H1 (cell line): Measurements from ENCODE around the gene EXOC6. TPM values are rescaled to one million over a fixed set of nuclear protein-coding genes. Genes with fewer than 3 reads are reported as not detected.

Experiments
- CTCF ChIA-PET: fragments of 300-600 bp; sonication (Branson Sonifier 250); formaldehyde crosslinking; loops from one replicate; lab custom pipeline; 2021; ENCODE audit not compliant: partially characterized antibody; lab: Charles Lee
- POLR2A ChIA-PET: fragments of 300-600 bp; sonication (Branson Sonifier 250); formaldehyde crosslinking; loops from one replicate; lab custom pipeline; 2021; ENCODE audit warnings: inconsistent platforms; ENCODE audit not compliant: partially characterized antibody; lab: Charles Lee
- DNase-seq, 2 experiments: peaks; one replicate each; pipeline versions ENCODE4 v3.0.0 to v3.0.0-alpha.2; 2010 to 2022; ENCODE audit warnings: low spot score in 2 of 2, low read depth in 1 of 2, mixed read lengths in 1 of 2
- FAIRE-seq: peaks from 2 replicates; lab custom pipeline; 2011; peaks lifted over from hg19 to GRCh38; lab: Jason Lieb, UNC
- H2AFZ ChIP-seq: 2 replicates; pipeline ENCODE4 v1.8.1; 2012; ENCODE audit warnings: low read length, inconsistent platforms
- H2AK5ac ChIP-seq: 2 replicates; pipeline ENCODE4 v1.6.1; 2013; ENCODE audit warnings: low read depth, low read length
- H2BK120ac ChIP-seq: replicated peaks from 2 replicates; pipeline ENCODE3; 2013; ENCODE audit warnings: low read depth, low read length, inconsistent platforms
- H2BK12ac ChIP-seq: 2 replicates; pipeline ENCODE4 v1.6.1; 2013; ENCODE audit warnings: low read depth, low read length
- H2BK15ac ChIP-seq: 2 replicates; pipeline ENCODE4 v1.6.1; 2013; ENCODE audit warnings: low read length
- H2BK20ac ChIP-seq: 2 replicates; pipeline ENCODE4 v1.6.1; 2013; ENCODE audit warnings: low read length
- H2BK5ac ChIP-seq: 2 replicates; pipeline ENCODE4 v1.6.1; 2013; ENCODE audit warnings: low read depth, low read length
- H3K14ac ChIP-seq: 2 replicates; pipeline ENCODE4 v1.6.1; 2013; ENCODE audit warnings: inconsistent platforms; ENCODE audit not compliant: insufficient read length
- H3K18ac ChIP-seq: 2 replicates; pipeline ENCODE4 v1.6.1; 2013; ENCODE audit warnings: low read length; ENCODE audit errors: extremely low read depth
- H3K23ac ChIP-seq: 2 replicates; pipeline ENCODE4 v1.6.1; 2013; ENCODE audit warnings: inconsistent platforms; ENCODE audit not compliant: insufficient read length
- H3K23me2 ChIP-seq: 2 replicates; pipeline ENCODE4 v1.6.1; 2013; ENCODE audit warnings: low read depth, low read length
- H3K27ac ChIP-seq: 2 replicates; pipeline ENCODE4 v1.6.1; 2011; ENCODE audit warnings: low read depth, low read length, inconsistent platforms
- H3K27me3 ChIP-seq, 4 experiments: replicated peaks in 1 of 4; 1 replicate in 1 of 4; 2 replicates in 3 of 4; pipeline versions ENCODE4 v1.6.1 to v1.8.1; 2011 to 2013; ENCODE audit warnings: low read length in 3 of 4, mild to moderate bottlenecking in 3 of 4, inconsistent platforms in 2 of 4, mixed read lengths in 2 of 4, moderate library complexity in 1 of 4; ENCODE audit not compliant: control insufficient read depth in 3 of 4, insufficient read depth in 3 of 4; ENCODE audit errors: extremely low read depth in 1 of 4
- H3K36me3 ChIP-seq, 4 experiments: 2 replicates each; pipeline versions ENCODE4 v1.6.1 to v1.8.1; 2011 to 2013; ENCODE audit warnings: mild to moderate bottlenecking in 4 of 4, low read length in 3 of 4, moderate library complexity in 2 of 4, control low read depth in 1 of 4, inconsistent platforms in 1 of 4; ENCODE audit not compliant: insufficient read depth in 4 of 4, control insufficient read depth in 2 of 4
- H3K4ac ChIP-seq: replicated peaks from 2 replicates; pipeline ENCODE3; 2013; ENCODE audit warnings: low read length, low read depth, mixed read lengths, inconsistent platforms; ENCODE audit not compliant: insufficient read length
- H3K4me1 ChIP-seq, 4 experiments: replicated peaks in 1 of 4; 1 replicate in 1 of 4; 2 replicates in 3 of 4; pipeline versions ENCODE4 v1.6.1 to v1.8.1; 2011 to 2013; ENCODE audit warnings: low read length in 3 of 4, inconsistent platforms in 2 of 4, mixed read lengths in 1 of 4; ENCODE audit not compliant: insufficient read depth in 4 of 4, control insufficient read depth in 3 of 4
- H3K4me2 ChIP-seq, 2 experiments: 2 replicates each; pipeline versions ENCODE4 v1.6.1 to v1.8.1; 2011 to 2013; ENCODE audit warnings: low read depth in 2 of 2, low read length in 2 of 2, control low read depth in 1 of 2, inconsistent platforms in 1 of 2, mild to moderate bottlenecking in 1 of 2; ENCODE audit not compliant: insufficient read depth in 1 of 2
- H3K4me3 ChIP-seq, 4 experiments: fragments of 200-600, 300-600 bp in 1 of 4; sonication (generic), shearing (Covaris generic), sonication (Bioruptor Twin) in 1 of 4; 2 replicates each; pipeline versions ENCODE4 v1.5.1 to v1.8.1; 2011 to 2016; ENCODE audit warnings: low read length in 4 of 4, low read depth in 3 of 4, control low read depth in 2 of 4, inconsistent platforms in 2 of 4, mild to moderate bottlenecking in 2 of 4, mixed read lengths in 1 of 4, moderate library complexity in 1 of 4; ENCODE audit not compliant: insufficient read depth in 2 of 4; ENCODE audit errors: extremely low read depth in 1 of 4
- H3K56ac ChIP-seq: replicated peaks from 2 replicates; pipeline ENCODE3; 2013; ENCODE audit warnings: low read depth, mild to moderate bottlenecking, mixed read lengths, low read length, inconsistent platforms; ENCODE audit not compliant: insufficient read length
- H3K79me1 ChIP-seq: 2 replicates; pipeline ENCODE4 v1.6.1; 2013; ENCODE audit warnings: low read depth, low read length, control low read depth
- H3K79me2 ChIP-seq, 2 experiments: 2 replicates each; pipeline versions ENCODE4 v1.6.1 to v1.8.1; 2012 to 2013; ENCODE audit warnings: low read length in 2 of 2, mild to moderate bottlenecking in 2 of 2, inconsistent platforms in 1 of 2; ENCODE audit not compliant: insufficient read depth in 2 of 2, control insufficient read depth in 1 of 2
- H3K9ac ChIP-seq, 4 experiments: replicated peaks in 1 of 4; 1 replicate in 1 of 4; 2 replicates in 3 of 4; pipeline versions ENCODE4 v1.6.1 to v1.8.1; 2011 to 2013; ENCODE audit warnings: low read depth in 3 of 4, low read length in 3 of 4, control low read depth in 2 of 4, mild to moderate bottlenecking in 2 of 4, moderate library complexity in 2 of 4, inconsistent platforms in 1 of 4; ENCODE audit errors: extremely low read depth in 1 of 4
- H3K9me3 ChIP-seq, 2 experiments: 2 replicates each; pipeline versions ENCODE4 v1.6.1 to v1.8.1; 2012 to 2013; ENCODE audit warnings: mild to moderate bottlenecking in 2 of 2, moderate library complexity in 2 of 2, control low read depth in 1 of 2, inconsistent platforms in 1 of 2, low read depth in 1 of 2, low read length in 1 of 2, mixed read lengths in 1 of 2; ENCODE audit not compliant: insufficient read depth in 2 of 2
- H4K20me1 ChIP-seq, 2 experiments: replicated peaks in 1 of 2; 2 replicates each; pipeline versions ENCODE3 to v1.8.1; 2011 to 2013; ENCODE audit warnings: inconsistent platforms in 2 of 2, low read length in 2 of 2, mild to moderate bottlenecking in 1 of 2; ENCODE audit not compliant: insufficient read depth in 2 of 2, control insufficient read depth in 1 of 2
- H4K5ac ChIP-seq: 2 replicates; pipeline ENCODE4 v1.6.1; 2013; ENCODE audit warnings: low read length, low read depth, mixed read lengths, inconsistent platforms; ENCODE audit not compliant: insufficient read length
- H4K8ac ChIP-seq: 2 replicates; pipeline ENCODE4 v1.8.0; 2013; ENCODE audit warnings: mild to moderate bottlenecking, moderate library complexity, low read length, inconsistent platforms; ENCODE audit not compliant: insufficient read depth; ENCODE audit errors: extremely low read depth
- H4K91ac ChIP-seq: replicated peaks from 2 replicates; pipeline ENCODE3; 2013; ENCODE audit warnings: low read length, mixed read lengths, inconsistent platforms; ENCODE audit not compliant: insufficient read length
- BCL11A ChIP-seq, 2 experiments: IDR thresholded peaks; one replicate each; pipeline ENCODE4 v1.6.1; 2011; ENCODE audit warnings: low read depth in 2 of 2, low read length in 2 of 2, mild to moderate bottlenecking in 2 of 2
- CBX5 ChIP-seq: fragments of 300-800, 300-1000 bp; sonication (generic); IDR thresholded peaks from 2 replicates; pipeline ENCODE4 v1.7.1; 2016; ENCODE audit warnings: antibody characterized with exemption, low read length, low read depth
- CBX8 ChIP-seq: fragments of 300-800, 300-1000 bp; sonication (generic); IDR thresholded peaks from 2 replicates; pipeline ENCODE4 v1.7.1; 2016; ENCODE audit warnings: low read depth, low read length, borderline replicate concordance
- CREB1 ChIP-seq: IDR thresholded peaks from 2 replicates; pipeline ENCODE4 v1.6.1; 2012; ENCODE audit warnings: inconsistent platforms
- FOSL1 ChIP-seq: IDR thresholded peaks from 2 replicates; pipeline ENCODE4 v1.6.1; 2011; ENCODE audit warnings: mild to moderate bottlenecking, low read depth, low read length, moderate library complexity; ENCODE audit not compliant: insufficient read depth
- HDAC6 ChIP-seq: IDR thresholded peaks from one replicate; pipeline ENCODE4 v1.7.1; 2012; ENCODE audit warnings: low read depth, mild to moderate bottlenecking, inconsistent platforms, low read length, moderate library complexity
- KDM4A ChIP-seq: IDR thresholded peaks from one replicate; pipeline ENCODE4 v1.7.1; 2012; ENCODE audit warnings: low read depth, mild to moderate bottlenecking, moderate library complexity, low read length, inconsistent platforms; ENCODE audit not compliant: severe bottlenecking
- POLR2AphosphoS5 ChIP-seq: IDR thresholded peaks from 2 replicates; pipeline ENCODE4 v1.6.1; 2011; ENCODE audit warnings: low read depth, low read length
- RBBP5 ChIP-seq: IDR thresholded peaks from 2 replicates; pipeline ENCODE4 v1.7.1; 2012; ENCODE audit warnings: low read depth, mild to moderate bottlenecking, inconsistent platforms, low read length, moderate library complexity, borderline replicate concordance
- RNF2 ChIP-seq: fragments of 200-900, 300-1000 bp; sonication (generic); IDR thresholded peaks from 2 replicates; pipeline ENCODE4 v1.7.1; 2016; ENCODE audit warnings: borderline replicate concordance, low read depth, mild to moderate bottlenecking, antibody characterized with exemption, low read length; ENCODE audit not compliant: poor library complexity, severe bottlenecking; ENCODE audit errors: missing control alignments
- SIRT6 ChIP-seq: IDR thresholded peaks from one replicate; pipeline ENCODE4 v1.7.1; 2012; ENCODE audit warnings: low read length, inconsistent platforms
- SRF ChIP-seq: IDR thresholded peaks from 2 replicates; pipeline ENCODE4 v1.6.1; 2011; ENCODE audit warnings: mild to moderate bottlenecking, low read depth, low read length, moderate library complexity
- SUZ12 ChIP-seq: fragments of 200-600 bp; sonication (generic); IDR thresholded peaks from 2 replicates; pipeline ENCODE4 v1.6.1; 2012; ENCODE audit warnings: mild to moderate bottlenecking, inconsistent platforms, low read length, moderate library complexity, mixed read lengths
- TAF7 ChIP-seq: optimal IDR thresholded peaks from 2 replicates; pipeline ENCODE3; 2011; ENCODE audit warnings: low read depth, mild to moderate bottlenecking, inconsistent platforms, low read length, moderate library complexity, borderline replicate concordance
- YY1 ChIP-seq: IDR thresholded peaks from 2 replicates; pipeline ENCODE4 v1.6.1; 2011; ENCODE audit warnings: low read depth, mild to moderate bottlenecking, low read length
- WGBS, 2 experiments: shearing (Covaris generic) in 1 of 2; methylation state at CpG; one replicate each; pipeline versions ENCODE4 v1.1.6 to v1.1.7; 2013 to 2015; ENCODE audit warnings: low lambda C conversion rate in 2 of 2, mixed read lengths in 2 of 2, inconsistent platforms in 1 of 2, low coverage in 1 of 2, missing lambda C conversion rate in 1 of 2; ENCODE audit not compliant: insufficient replicate concordance in 2 of 2, insufficient coverage in 1 of 2, insufficient read length in 1 of 2; ENCODE audit errors: extremely low coverage in 1 of 2, missing lambda C conversion rate in 1 of 2; 5-methylcytosine and 5-hydroxymethylcytosine counted together
- polyA plus RNA-seq, 7 experiments: library from polyadenylated mRNA; depleted of rRNA in 3 of 7; stranded (reverse) in 5 of 7; unstranded in 2 of 7; fragments of >200 nt in 5 of 7; fragments of 200-250 nt in 2 of 7; gene quantifications; 1 replicate in 5 of 7; 2 replicates in 1 of 7; 4 replicates in 1 of 7; pipeline versions ENCODE4 v1.2.1 to v1.2.3, GENCODE V29; 2011 to 2013; ENCODE audit warnings: missing spikeins in 2 of 7, mixed read lengths in 2 of 7
- total RNA-seq: library from RNA; stranded (reverse); fragmentation: NEBNext Ultra II Directional; extraction: Animal tissue kit (Norgen Biotek cat#: 25700); gene quantifications from 2 replicates; pipeline ENCODE4 v1.2.1, GENCODE V29; 2021

Gene EXOC6
- total and polyA plus RNA-seq, 2 of the 8 experiments (the other 6 are each of a cell fraction or from before 2014, with no cell fraction given): 1.7 to 4.5 TPM

GRCh38 chr10:92844746-92845145, 3.6 kb upstream of the EXOC6 start:
- Histone ChIP-seq H2AK5ac (no peak overlapping the region), H4K5ac (no peak overlapping the region), H3K4me2 (no peak overlapping the region), H3K9me3 (no peaks in the 10 kb centered on the region; a peak in 1 of 4 replicates), H2BK20ac (no peak overlapping the region), H3K4me1 (peaks cover 0 to 2% (median 0%) of the 10 kb centered on the region in 4 experiments; a peak in 2 of 7 replicates), H2BK5ac (no peak overlapping the region), H3K23ac (no peak overlapping the region), H4K20me1 (peaks cover 0 to 3% of the 10 kb centered on the region in 2 experiments), H2BK15ac (no peak overlapping the region), H3K14ac (no peak overlapping the region), H3K79me1 (no peaks in the 10 kb centered on the region), H4K8ac (no peak overlapping the region), H3K27ac (no peak overlapping the region), H3K79me2 (no peaks in the 10 kb centered on the region), H3K18ac (no peak overlapping the region), H3K4ac (no peak overlapping the region), H3K23me2 (peaks cover 8% of the 10 kb centered on the region; the same call in 1 of the 2 replicates), H3K36me3 (no peaks in the 10 kb centered on the region), H2AFZ (no peak overlapping the region), H2BK12ac (no peak overlapping the region), H3K27me3 (peaks cover 3 to 22% (median 12%) of the 10 kb centered on the region in 4 experiments), H3K56ac (no peak overlapping the region), H4K91ac (no peak overlapping the region), H3K9ac (no peak overlapping the region), H2BK120ac (no peak overlapping the region), H3K4me3 (no peak overlapping the region)
- no peak for TF ChIP-seq POLR2AphosphoS5
- TF ChIP-seq FOSL1: no peak
- TF ChIP-seq KDM4A: no peak
- no peak for TF ChIP-seq CBX5
- TF ChIP-seq CREB1: no peak
- no peak for TF ChIP-seq BCL11A (IDR thresholded peaks at IDR 0.05; ENCODE audit: low read depth in 2 of 2, low read length in 2 of 2)
- no peak for TF ChIP-seq RNF2
- TF ChIP-seq SUZ12: no peak
- no peak for TF ChIP-seq TAF7
- TF ChIP-seq YY1: no peak
- no peak for TF ChIP-seq RBBP5
- no peak for TF ChIP-seq SIRT6
- no peak for TF ChIP-seq CBX8
- TF ChIP-seq SRF: no peak
- no peak for TF ChIP-seq HDAC6
- POLR2A ChIA-PET: no interaction called here
- no peak for FAIRE-seq
- no peak for DNase-seq
- CTCF ChIA-PET: interaction anchor here (0.7 to 9.2 kb wide), 5 partner anchors 8 to 190 kb away, joined by 3 to 86 read pairs (median 12); no protein-coding TSS in a partner anchor
- 80% methylated on average over 3 of the region's 3 CpGs; no CpG with 5 or more reads in 1 of the 2 experiments for WGBS, 2 experiments
